B cell (primary cell): ENCODE measurements around the gene PHYH. TPM values are rescaled to one million over a fixed set of nuclear protein-coding genes. Genes with fewer than 3 reads are reported as not detected.

ENCODE experiments used
- ATAC-seq: fragments of 200-7000 bp; cut with Tn5 transposase; one replicate; pipeline ENCODE4 v1.10.0; 2021; ENCODE audit warnings: low read depth, mild to moderate bottlenecking, moderate number of reproducible peaks, moderate library complexity
- CTCF ChIA-PET: fragments of 350-600 bp; sonication (Branson Sonifier 250); formaldehyde crosslinking; loops from one replicate; lab custom pipeline; 2021; ENCODE audit warnings: antibody characterized with exemption, inconsistent platforms; lab: Charles Lee
- POLR2A ChIA-PET: fragments of 350-600 bp; sonication (Branson Sonifier 250); formaldehyde crosslinking; loops from one replicate; lab custom pipeline; 2021; ENCODE audit warnings: antibody characterized with exemption; lab: Charles Lee
- DNase-seq: peaks from one replicate; pipeline ENCODE4 v3.0.0; 2013
- H2AFZ ChIP-seq: 2 replicates; pipeline ENCODE4 v1.6.1; 2012; ENCODE audit warnings: mild to moderate bottlenecking, low read depth, low read length; ENCODE audit not compliant: insufficient read depth, poor library complexity, severe bottlenecking
- H3K27ac ChIP-seq, 2 donors: 1 replicate in 1 of 2; 2 replicates in 1 of 2; pipeline ENCODE4 v1.5.1; 2012 to 2013; ENCODE audit warnings: low read length in 2 of 2, mild to moderate bottlenecking in 2 of 2, moderate library complexity in 1 of 2
- H3K27me3 ChIP-seq, 4 experiments: fragments of 200-600 bp in 1 of 4; sonication (generic) in 1 of 4; replicated peaks in 1 of 4; 1 replicate in 2 of 4; 2 replicates in 2 of 4; pipeline versions ENCODE4 v1.6.1 to v1.7.0; 2013 to 2016; ENCODE audit warnings: low read length in 3 of 4, mild to moderate bottlenecking in 2 of 4, mixed read lengths in 1 of 4, moderate library complexity in 1 of 4; ENCODE audit not compliant: insufficient read depth in 4 of 4, control insufficient read depth in 3 of 4; ENCODE audit errors: control extremely low read depth in 1 of 4
- H3K36me3 ChIP-seq, 2 experiments: replicated peaks in 1 of 2; 1 replicate in 1 of 2; 2 replicates in 1 of 2; pipeline versions ENCODE4 v1.6.1 to v1.7.1; 2013; ENCODE audit warnings: low read length in 1 of 2; ENCODE audit not compliant: insufficient read depth in 2 of 2, control insufficient read depth in 1 of 2; ENCODE audit errors: control extremely low read depth in 1 of 2, extremely low read depth in 1 of 2
- H3K4me1 ChIP-seq, 2 donors: fragments of 200-600 bp in 1 of 2; sonication (generic) in 1 of 2; 1 replicate in 1 of 2; 2 replicates in 1 of 2; pipeline versions ENCODE4 v1.5.1 to v1.6.1; 2013 to 2017; ENCODE audit warnings: low read length in 2 of 2; ENCODE audit not compliant: control insufficient read depth in 2 of 2, insufficient read depth in 2 of 2
- H3K4me2 ChIP-seq: replicated peaks from 2 replicates; pipeline ENCODE3; 2012; ENCODE audit warnings: mild to moderate bottlenecking, low read depth, low read length; ENCODE audit not compliant: poor library complexity, severe bottlenecking
- H3K4me3 ChIP-seq, 5 experiments: fragments of 200-600 bp in 1 of 5; sonication (generic) in 1 of 5; 1 replicate in 3 of 5; 2 replicates in 2 of 5; pipeline versions ENCODE4 v1.5.1 to v1.7.0; 2011 to 2016; ENCODE audit warnings: low read length in 4 of 5, mild to moderate bottlenecking in 4 of 5, low read depth in 2 of 5, control low read depth in 1 of 5, moderate library complexity in 1 of 5; ENCODE audit not compliant: insufficient read depth in 1 of 5; ENCODE audit errors: control extremely low read depth in 1 of 5, extremely low read depth in 1 of 5
- H3K79me2 ChIP-seq: fragments of 200-600 bp; sonication (generic); one replicate; pipeline ENCODE4 v1.6.0; 2016; ENCODE audit warnings: low read length; ENCODE audit not compliant: control insufficient read depth, insufficient read depth
- H3K9ac ChIP-seq: fragments of 200-600 bp; sonication (generic); 2 replicates; pipeline ENCODE4 v1.6.1; 2017; ENCODE audit warnings: mild to moderate bottlenecking, low read length, moderate library complexity
- H3K9me3 ChIP-seq, 3 donors: one replicate each; pipeline versions ENCODE4 v1.6.1 to v1.7.1; 2013; ENCODE audit warnings: low read length in 2 of 3; ENCODE audit not compliant: control insufficient read depth in 2 of 3, insufficient read depth in 1 of 3; ENCODE audit errors: control extremely low read depth in 1 of 3
- H4K20me1 ChIP-seq: 2 replicates; pipeline ENCODE4 v1.6.0; 2012; ENCODE audit warnings: mild to moderate bottlenecking, low read length; ENCODE audit not compliant: insufficient read depth, control insufficient read depth, poor library complexity, severe bottlenecking
- H3K27ac Mint-ChIP-seq: one replicate; pipeline ENCODE4 v1.8.0; 2021; ENCODE audit warnings: mixed read lengths
- H3K27me3 Mint-ChIP-seq: one replicate; pipeline ENCODE4 v1.8.0; 2021; ENCODE audit warnings: mixed read lengths
- H3K4me1 Mint-ChIP-seq: one replicate; pipeline ENCODE4 v1.8.0; 2021; ENCODE audit warnings: mixed read lengths
- H3K4me3 Mint-ChIP-seq: one replicate; pipeline ENCODE4 v1.8.0; 2021; ENCODE audit warnings: mixed read lengths
- H3K9me3 Mint-ChIP-seq: one replicate; pipeline ENCODE4 v1.8.0; 2022; ENCODE audit warnings: mixed read lengths; ENCODE audit not compliant: insufficient read depth
- CTCF ChIP-seq: fragments of 200-600 bp; IDR thresholded peaks from one replicate; pipeline ENCODE4 v1.8.0; 2022; ENCODE audit warnings: antibody characterized with exemption, mild to moderate bottlenecking
- EZH2 ChIP-seq: IDR thresholded peaks from 2 replicates; pipeline ENCODE4 v1.6.1; 2012; ENCODE audit warnings: borderline replicate concordance, low read depth, mild to moderate bottlenecking, moderate library complexity, low read length; ENCODE audit not compliant: insufficient read depth, poor library complexity, severe bottlenecking
- WGBS: methylation state at CpG from one replicate; pipeline ENCODE4 v1.1.5; 2013; ENCODE audit warnings: missing lambda C conversion rate; ENCODE audit not compliant: insufficient coverage; 5-methylcytosine and 5-hydroxymethylcytosine counted together
- intact Hi-C: fragments of 100-400 bp; cut with micrococcal nuclease; formaldehyde crosslinking; loops from one replicate; pipeline ENCODE4 v1.10.0; 2022
- polyA plus RNA-seq: library from polyadenylated mRNA; depleted of rRNA; stranded (reverse); fragments of >200 nt; gene quantifications from 2 replicates; pipeline ENCODE4 v1.2.3, GENCODE V29; 2012
- total RNA-seq, 2 donors: library from RNA; stranded (reverse); fragments of 120-200 nt in 1 of 2; gene quantifications; 1 replicate in 1 of 2; 2 replicates in 1 of 2; pipeline versions ENCODE4 v1.2.3 to v1.2.4, GENCODE V29; 2013 to 2022

Gene PHYH
- total and polyA plus RNA-seq, 2 donors (not counting 1 experiment from before 2014, with no cell fraction given) = 3.1 to 9.7 TPM

GRCh38 chr10:13262433-13262832 lies 37.4 kb downstream of the PHYH start:
- intact Hi-C loops = no loop called here
- no peak overlapping the region for H3K27ac ChIP-seq
- no peak overlapping the region for H2AFZ ChIP-seq
- ChIA-PET CTCF (no interaction called here), POLR2A (no interaction called here)
- Mint-ChIP-seq H3K4me1 (no peaks in the 10 kb centered on the region), H3K9me3 (no peaks in the 10 kb centered on the region), H3K27me3 (peaks cover 26% of the 10 kb centered on the region), H3K4me3 (no peak overlapping the region), H3K27ac (no peak overlapping the region)
- 100% methylated on average over 1 of the region's 1 CpG for WGBS
- no peaks in the 10 kb centered on the region for H3K79me2 ChIP-seq
- H3K36me3 ChIP-seq = no peaks in the 10 kb centered on the region
- ATAC-seq (no peak), DNase-seq (no peak)
- no peaks in the 10 kb centered on the region for H3K4me1 ChIP-seq
- no peak overlapping the region for H3K4me2 ChIP-seq
- peaks cover 0 to 6% (median 0%) of the 10 kb centered on the region in 4 experiments for H3K27me3 ChIP-seq
- H3K4me3 ChIP-seq = no peak overlapping the region
- H3K9ac ChIP-seq = no peak overlapping the region
- H4K20me1 ChIP-seq = no peaks in the 10 kb centered on the region
- TF ChIP-seq EZH2 (no peak), CTCF (no peak)
- H3K9me3 ChIP-seq = peaks cover 0 to 5% (median 0%) of the 10 kb centered on the region in 3 donors

GRCh38 chr10:13257621-13258140 lies 42.2 kb downstream of the PHYH start:
- no peak overlapping the region for H3K27ac ChIP-seq
- no peak overlapping the region for H3K4me3 ChIP-seq
- ChIA-PET POLR2A (no interaction called here), CTCF (no interaction called here)
- H2AFZ ChIP-seq = no peak overlapping the region
- H3K9me3 ChIP-seq = peaks cover 0 to 5% (median 0%) of the 10 kb centered on the region in 3 donors
- Mint-ChIP-seq H3K9me3 (no peaks in the 10 kb centered on the region), H3K27ac (no peak overlapping the region), H3K27me3 (peaks cover 12% of the 10 kb centered on the region), H3K4me1 (no peaks in the 10 kb centered on the region), H3K4me3 (no peak overlapping the region)
- intact Hi-C loops = no loop called here
- H3K4me2 ChIP-seq = no peak overlapping the region
- H4K20me1 ChIP-seq = no peaks in the 10 kb centered on the region
- TF ChIP-seq EZH2 (no peak), CTCF (no peak)
- H3K79me2 ChIP-seq = no peaks in the 10 kb centered on the region
- no peaks in the 10 kb centered on the region for H3K4me1 ChIP-seq
- no peak overlapping the region for H3K9ac ChIP-seq
- WGBS = 100% methylated on average over 2 of the region's 5 CpGs
- DNase-seq (no peak), ATAC-seq (no peak)
- no peaks in the 10 kb centered on the region for H3K27me3 ChIP-seq
- H3K36me3 ChIP-seq = no peaks in the 10 kb centered on the region
